Measurements from ENCODE around the gene CHST3.

DNA sequence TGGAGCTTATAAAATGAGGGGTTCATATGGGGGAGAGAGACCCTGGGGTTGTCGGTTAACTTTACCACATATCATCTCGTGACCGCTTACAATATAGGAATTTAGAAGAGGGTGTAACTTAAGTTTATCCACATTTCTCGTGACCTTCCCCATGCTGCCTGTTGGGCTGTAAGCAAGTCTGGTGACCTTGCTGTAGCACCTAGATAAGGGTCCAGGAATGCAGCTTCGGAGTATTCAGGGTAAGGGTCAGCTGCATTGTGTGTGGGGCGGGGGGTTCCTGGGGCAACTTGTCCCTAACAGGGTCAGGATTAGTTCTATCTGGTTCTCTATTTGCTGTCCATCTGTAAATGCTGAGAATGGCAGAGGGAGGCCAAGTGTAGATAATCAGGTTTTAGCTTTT, 1.3 kb upstream of the CHST3 start:
- TF ChIP-seq, protein P1, sequence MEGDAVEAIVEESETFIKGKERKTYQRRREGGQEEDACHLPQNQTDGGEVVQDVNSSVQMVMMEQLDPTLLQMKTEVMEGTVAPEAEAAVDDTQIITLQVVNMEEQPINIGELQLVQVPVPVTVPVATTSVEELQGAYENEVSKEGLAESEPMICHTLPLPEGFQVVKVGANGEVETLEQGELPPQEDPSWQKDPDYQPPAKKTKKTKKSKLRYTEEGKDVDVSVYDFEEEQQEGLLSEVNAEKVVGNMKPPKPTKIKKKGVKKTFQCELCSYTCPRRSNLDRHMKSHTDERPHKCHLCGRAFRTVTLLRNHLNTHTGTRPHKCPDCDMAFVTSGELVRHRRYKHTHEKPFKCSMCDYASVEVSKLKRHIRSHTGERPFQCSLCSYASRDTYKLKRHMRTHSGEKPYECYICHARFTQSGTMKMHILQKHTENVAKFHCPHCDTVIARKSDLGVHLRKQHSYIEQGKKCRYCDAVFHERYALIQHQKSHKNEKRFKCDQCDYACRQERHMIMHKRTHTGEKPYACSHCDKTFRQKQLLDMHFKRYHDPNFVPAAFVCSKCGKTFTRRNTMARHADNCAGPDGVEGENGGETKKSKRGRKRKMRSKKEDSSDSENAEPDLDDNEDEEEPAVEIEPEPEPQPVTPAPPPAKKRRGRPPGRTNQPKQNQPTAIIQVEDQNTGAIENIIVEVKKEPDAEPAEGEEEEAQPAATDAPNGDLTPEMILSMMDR (IDR thresholded peaks at IDR 0.05): no peak
- TF ChIP-seq POLR2A (IDR thresholded peaks at IDR 0.05) (no peak), POLR2AphosphoS5 (IDR thresholded peaks at IDR 0.05; ENCODE audit: insufficient read depth in 1 of 2, low read depth in 1 of 2) (no peak)
